K562 (cell line): Measurements from ENCODE around the gene DOLPP1. TPM values are rescaled to one million over a fixed set of nuclear protein-coding genes. Genes with fewer than 3 reads are reported as not detected.

Experiments used
- FOXP4 ChIP-seq: sonication (generic); formaldehyde crosslinking; IDR thresholded peaks from 2 replicates; pipeline ENCODE4 v1.8.0; 2022; ENCODE audit warnings: mild to moderate bottlenecking, missing genetic modification reagents, borderline replicate concordance
- GATAD2A ChIP-seq: fragments of 450-650 bp; IDR thresholded peaks from 2 replicates; pipeline ENCODE4 v1.6.1; 2017
- MAZ ChIP-seq, 2 experiments: fragments of 450-650 bp in 1 of 2; sonication (generic) in 1 of 2; formaldehyde crosslinking; IDR thresholded peaks in 1 of 2; conservative IDR thresholded peaks in 1 of 2; 2 replicates each; pipeline versions ENCODE4 v1.4.0 to v1.5.0; 2020; ENCODE audit warnings: mild to moderate bottlenecking in 1 of 2, missing genetic modification reagents in 1 of 2
- NBN ChIP-seq: fragments of 450-650 bp; IDR thresholded peaks from 2 replicates; pipeline ENCODE4 v1.6.1; 2016; ENCODE audit warnings: low read depth, mild to moderate bottlenecking
- NELFE ChIP-seq: IDR thresholded peaks from 2 replicates; pipeline ENCODE4 v1.6.1; 2011; ENCODE audit warnings: mild to moderate bottlenecking; ENCODE audit not compliant: insufficient read depth, insufficient read length
- SRSF3 ChIP-seq: fragments of 200-400 bp; formaldehyde crosslinking; IDR thresholded peaks from 2 replicates; pipeline ENCODE4 v1.6.1; 2016; ENCODE audit warnings: mild to moderate bottlenecking, low read length, moderate library complexity; ENCODE audit not compliant: insufficient read depth
- UBTF ChIP-seq, 2 experiments: IDR thresholded peaks; 2 replicates each; pipeline ENCODE4 v1.6.1; 2012; ENCODE audit warnings: improper control_type of control experiment in 2 of 2, low read depth in 2 of 2, low read length in 2 of 2, borderline replicate concordance in 1 of 2
- ZNF668 ChIP-seq: fragments of 250-450 bp; sonication (Bioruptor Pico); IDR thresholded peaks from 2 replicates; pipeline ENCODE4 v1.8.0; 2022; ENCODE audit warnings: mild to moderate bottlenecking, inconsistent platforms
- ZNF696 ChIP-seq: fragments of 250-450 bp; sonication (Bioruptor Pico); conservative IDR thresholded peaks from 2 replicates; pipeline ENCODE4 v1.4.0; 2020; ENCODE audit warnings: mild to moderate bottlenecking, moderate library complexity
- polyA plus RNA-seq, 8 experiments: library from polyadenylated mRNA; depleted of rRNA in 4 of 8; stranded (reverse) in 5 of 8; unstranded in 3 of 8; fragments of >200 nt; fragmentation: Nextera tagmentation in 2 of 8; fragmentation: Illumina TruSeq in 1 of 8; extraction: Ambion mirVana in 2 of 8; extraction: Trizol in 1 of 8; gene quantifications; 2 replicates each; pipeline versions ENCODE4 v1.2.1 to v1.2.3, GENCODE V29; 2011 to 2014; ENCODE audit warnings: inconsistent platforms in 1 of 8, missing spikeins in 1 of 8
- total RNA-seq, 7 experiments: library from RNA; depleted of rRNA in 6 of 7; stranded (reverse); fragments of >200 nt in 6 of 7; fragmentation: Illumina TruSeq in 2 of 7; extraction: Trizol in 2 of 7; gene quantifications; 2 replicates each; pipeline versions ENCODE4 v1.2.1 to v1.2.3, GENCODE V29; 2011 to 2021; ENCODE audit warnings: low replicate concordance in 1 of 7
- TF ChIP-seq, protein P1 (sequence below): sonication (generic); formaldehyde crosslinking; IDR thresholded peaks from 2 replicates; pipeline ENCODE4 v1.8.1; 2023; ENCODE audit warnings: missing genetic modification reagents, mild to moderate bottlenecking, borderline replicate concordance
- TF ChIP-seq, protein P2 (sequence below): IDR thresholded peaks from 2 replicates; pipeline ENCODE4 v1.6.1; 2011; ENCODE audit warnings: borderline replicate concordance, low read depth, mild to moderate bottlenecking, moderate library complexity, low read length; ENCODE audit not compliant: insufficient read depth, poor library complexity, severe bottlenecking
- TF ChIP-seq, protein P3 (sequence below): fragments of 450-650 bp; formaldehyde crosslinking; IDR thresholded peaks from 2 replicates; pipeline ENCODE4 v1.4.0; 2020; ENCODE audit warnings: mild to moderate bottlenecking, moderate library complexity

Gene DOLPP1
- total and polyA plus RNA-seq, 9 of the 15 experiments (the other 6 are each of a cell fraction or from before 2014, with no cell fraction given), result 3.0 to 39.8 (median 30.5) TPM

GRCh38 chr9:129109952-129110739 is 29.2 kb downstream of the DOLPP1 start (continued):
- TF ChIP-seq UBTF (IDR thresholded peaks at IDR 0.05; ENCODE audit: borderline replicate concordance in 1 of 2, low read depth in 2 of 2, low read length in 2 of 2) (0 out of 4 replicates have a peak, but pooled peaks have one; percentile 16 to 56), ZNF696 (no peak), NELFE (no peak), FOXP4 (no peak), GATAD2A (peak; percentile 78), NBN (no peak), SRSF3 (no peak), MAZ (CRISPR knock-in tag; conservative IDR thresholded peaks at IDR 0.05 in 1 of 2, IDR thresholded peaks at IDR 0.05 in 1 of 2) (peak in 1 of 2 experiments; percentile 22; a peak in 2 of 4 replicates), ZNF668 (no peak)
- TF ChIP-seq, protein P1, sequence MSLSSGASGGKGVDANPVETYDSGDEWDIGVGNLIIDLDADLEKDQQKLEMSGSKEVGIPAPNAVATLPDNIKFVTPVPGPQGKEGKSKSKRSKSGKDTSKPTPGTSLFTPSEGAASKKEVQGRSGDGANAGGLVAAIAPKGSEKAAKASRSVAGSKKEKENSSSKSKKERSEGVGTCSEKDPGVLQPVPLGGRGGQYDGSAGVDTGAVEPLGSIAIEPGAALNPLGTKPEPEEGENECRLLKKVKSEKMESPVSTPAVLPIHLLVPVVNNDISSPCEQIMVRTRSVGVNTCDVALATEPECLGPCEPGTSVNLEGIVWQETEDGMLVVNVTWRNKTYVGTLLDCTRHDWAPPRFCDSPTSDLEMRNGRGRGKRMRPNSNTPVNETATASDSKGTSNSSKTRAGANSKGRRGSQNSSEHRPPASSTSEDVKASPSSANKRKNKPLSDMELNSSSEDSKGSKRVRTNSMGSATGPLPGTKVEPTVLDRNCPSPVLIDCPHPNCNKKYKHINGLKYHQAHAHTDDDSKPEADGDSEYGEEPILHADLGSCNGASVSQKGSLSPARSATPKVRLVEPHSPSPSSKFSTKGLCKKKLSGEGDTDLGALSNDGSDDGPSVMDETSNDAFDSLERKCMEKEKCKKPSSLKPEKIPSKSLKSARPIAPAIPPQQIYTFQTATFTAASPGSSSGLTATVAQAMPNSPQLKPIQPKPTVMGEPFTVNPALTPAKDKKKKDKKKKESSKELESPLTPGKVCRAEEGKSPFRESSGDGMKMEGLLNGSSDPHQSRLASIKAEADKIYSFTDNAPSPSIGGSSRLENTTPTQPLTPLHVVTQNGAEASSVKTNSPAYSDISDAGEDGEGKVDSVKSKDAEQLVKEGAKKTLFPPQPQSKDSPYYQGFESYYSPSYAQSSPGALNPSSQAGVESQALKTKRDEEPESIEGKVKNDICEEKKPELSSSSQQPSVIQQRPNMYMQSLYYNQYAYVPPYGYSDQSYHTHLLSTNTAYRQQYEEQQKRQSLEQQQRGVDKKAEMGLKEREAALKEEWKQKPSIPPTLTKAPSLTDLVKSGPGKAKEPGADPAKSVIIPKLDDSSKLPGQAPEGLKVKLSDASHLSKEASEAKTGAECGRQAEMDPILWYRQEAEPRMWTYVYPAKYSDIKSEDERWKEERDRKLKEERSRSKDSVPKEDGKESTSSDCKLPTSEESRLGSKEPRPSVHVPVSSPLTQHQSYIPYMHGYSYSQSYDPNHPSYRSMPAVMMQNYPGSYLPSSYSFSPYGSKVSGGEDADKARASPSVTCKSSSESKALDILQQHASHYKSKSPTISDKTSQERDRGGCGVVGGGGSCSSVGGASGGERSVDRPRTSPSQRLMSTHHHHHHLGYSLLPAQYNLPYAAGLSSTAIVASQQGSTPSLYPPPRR (CRISPR knock-in tag), result no peak
- TF ChIP-seq, protein P2, sequence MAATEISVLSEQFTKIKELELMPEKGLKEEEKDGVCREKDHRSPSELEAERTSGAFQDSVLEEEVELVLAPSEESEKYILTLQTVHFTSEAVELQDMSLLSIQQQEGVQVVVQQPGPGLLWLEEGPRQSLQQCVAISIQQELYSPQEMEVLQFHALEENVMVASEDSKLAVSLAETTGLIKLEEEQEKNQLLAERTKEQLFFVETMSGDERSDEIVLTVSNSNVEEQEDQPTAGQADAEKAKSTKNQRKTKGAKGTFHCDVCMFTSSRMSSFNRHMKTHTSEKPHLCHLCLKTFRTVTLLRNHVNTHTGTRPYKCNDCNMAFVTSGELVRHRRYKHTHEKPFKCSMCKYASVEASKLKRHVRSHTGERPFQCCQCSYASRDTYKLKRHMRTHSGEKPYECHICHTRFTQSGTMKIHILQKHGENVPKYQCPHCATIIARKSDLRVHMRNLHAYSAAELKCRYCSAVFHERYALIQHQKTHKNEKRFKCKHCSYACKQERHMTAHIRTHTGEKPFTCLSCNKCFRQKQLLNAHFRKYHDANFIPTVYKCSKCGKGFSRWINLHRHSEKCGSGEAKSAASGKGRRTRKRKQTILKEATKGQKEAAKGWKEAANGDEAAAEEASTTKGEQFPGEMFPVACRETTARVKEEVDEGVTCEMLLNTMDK, result no peak
- TF ChIP-seq, protein P3, sequence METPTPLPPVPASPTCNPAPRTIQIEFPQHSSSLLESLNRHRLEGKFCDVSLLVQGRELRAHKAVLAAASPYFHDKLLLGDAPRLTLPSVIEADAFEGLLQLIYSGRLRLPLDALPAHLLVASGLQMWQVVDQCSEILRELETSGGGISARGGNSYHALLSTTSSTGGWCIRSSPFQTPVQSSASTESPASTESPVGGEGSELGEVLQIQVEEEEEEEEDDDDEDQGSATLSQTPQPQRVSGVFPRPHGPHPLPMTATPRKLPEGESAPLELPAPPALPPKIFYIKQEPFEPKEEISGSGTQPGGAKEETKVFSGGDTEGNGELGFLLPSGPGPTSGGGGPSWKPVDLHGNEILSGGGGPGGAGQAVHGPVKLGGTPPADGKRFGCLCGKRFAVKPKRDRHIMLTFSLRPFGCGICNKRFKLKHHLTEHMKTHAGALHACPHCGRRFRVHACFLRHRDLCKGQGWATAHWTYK (CRISPR knock-in tag), result peak; percentile 36; the same call in 1 of the 2 replicates
